ENCODE data around the gene UBE2E2. TPM values are rescaled to one million over a fixed set of nuclear protein-coding genes. Genes with fewer than 3 reads are reported as not detected.

Gene UBE2E2
- total RNA-seq, 1 donor from 2014 or later, result 61.3 TPM

- Histone ChIP-seq H3K27me3 (ENCODE audit: control insufficient read depth, insufficient read depth, low read length) (no peaks in the 10 kb centered on the region), H3K4me3 (ENCODE audit: low read depth, low read length) (no peak overlapping the region), H3K36me3 (ENCODE audit: control insufficient read depth, insufficient read depth, low read length) (no peaks in the 10 kb centered on the region)
- DNase-seq (ENCODE audit: low read depth), result peak; percentile 13
- FAIRE-seq, result no peak
- no peak for TF ChIP-seq CTCF (IDR thresholded peaks at IDR 0.05; ENCODE audit: insufficient read depth, low read length, severe bottlenecking)
These were observed 362.1 kb downstream of the UBE2E2 start for GRCh38 chr3:23565041-23565775.

- FAIRE-seq (peak; percentile 18), DNase-seq (ENCODE audit: low read depth) (no peak)
- TF ChIP-seq CTCF (IDR thresholded peaks at IDR 0.05; ENCODE audit: insufficient read depth, low read length, severe bottlenecking), result no peak
- no peaks in the 10 kb centered on the region for H3K27me3 ChIP-seq (ENCODE audit: control insufficient read depth, insufficient read depth, low read length)
- no peak overlapping the region for H3K4me3 ChIP-seq (ENCODE audit: low read depth, low read length)
- H3K36me3 ChIP-seq (ENCODE audit: control insufficient read depth, insufficient read depth, low read length), result no peaks in the 10 kb centered on the region
These were observed 363.4 kb downstream of the UBE2E2 start for GRCh38 chr3:23566499-23566898.

GRCh38 chr3:23567917-23568316 lies 364.8 kb downstream of the UBE2E2 start:
- Histone ChIP-seq H3K4me3 (ENCODE audit: low read depth, low read length) (no peak overlapping the region), H3K27me3 (ENCODE audit: control insufficient read depth, insufficient read depth, low read length) (no peaks in the 10 kb centered on the region), H3K36me3 (ENCODE audit: control insufficient read depth, insufficient read depth, low read length) (no peaks in the 10 kb centered on the region)
- FAIRE-seq (no peak), DNase-seq (ENCODE audit: low read depth) (peak; percentile 91)
- no peak for TF ChIP-seq CTCF (IDR thresholded peaks at IDR 0.05; ENCODE audit: insufficient read depth, low read length, severe bottlenecking)

GRCh38 chr3:23573827-23574226 lies 370.7 kb downstream of the UBE2E2 start:
- Histone ChIP-seq H3K27me3 (ENCODE audit: control insufficient read depth, insufficient read depth, low read length) (no peaks in the 10 kb centered on the region), H3K4me3 (ENCODE audit: low read depth, low read length) (no peak overlapping the region), H3K36me3 (ENCODE audit: control insufficient read depth, insufficient read depth, low read length) (no peaks in the 10 kb centered on the region)
- FAIRE-seq, result no peak
- no peak for TF ChIP-seq CTCF (IDR thresholded peaks at IDR 0.05; ENCODE audit: insufficient read depth, low read length, severe bottlenecking)
- DNase-seq (ENCODE audit: low read depth), result no peak

- no peak for TF ChIP-seq CTCF (IDR thresholded peaks at IDR 0.05; ENCODE audit: insufficient read depth, low read length, severe bottlenecking)
- Histone ChIP-seq H3K4me3 (ENCODE audit: low read depth, low read length) (no peak overlapping the region), H3K36me3 (ENCODE audit: control insufficient read depth, insufficient read depth, low read length) (no peaks in the 10 kb centered on the region), H3K27me3 (ENCODE audit: control insufficient read depth, insufficient read depth, low read length) (no peaks in the 10 kb centered on the region)
- DNase-seq (ENCODE audit: low read depth), result no peak
- FAIRE-seq, result no peak
These were observed 371.7 kb downstream of the UBE2E2 start for GRCh38 chr3:23574822-23575315.

- no peak for TF ChIP-seq CTCF (IDR thresholded peaks at IDR 0.05; ENCODE audit: insufficient read depth, low read length, severe bottlenecking)
- DNase-seq (ENCODE audit: low read depth), result peak; percentile 70
- Histone ChIP-seq H3K4me3 (ENCODE audit: low read depth, low read length) (no peak overlapping the region), H3K27me3 (ENCODE audit: control insufficient read depth, insufficient read depth, low read length) (no peaks in the 10 kb centered on the region), H3K36me3 (ENCODE audit: control insufficient read depth, insufficient read depth, low read length) (no peaks in the 10 kb centered on the region)
- FAIRE-seq, result no peak
These were observed 372.6 kb downstream of the UBE2E2 start for GRCh38 chr3:23575697-23576096.
